GM12891 (cell line): ENCODE results near the gene CHSY1.
A peak's percentile ranks its signal among the peaks of the same experiment; 100 is the strongest.

Experiments
- DNase-seq: peaks from one replicate; pipeline ENCODE4 v3.0.0; 2011; ENCODE audit warnings: low spot score; ENCODE audit not compliant: insufficient read length
- FAIRE-seq: peaks from 2 replicates; lab custom pipeline; 2011; peaks lifted over from hg19 to GRCh38; lab: Jason Lieb, UNC
- PAX5 ChIP-seq: IDR thresholded peaks from 2 replicates; pipeline ENCODE4 v1.6.1; 2011; ENCODE audit warnings: low read length, moderate library complexity, mild to moderate bottlenecking; ENCODE audit not compliant: insufficient read depth, severe bottlenecking
- POLR2A ChIP-seq: IDR thresholded peaks from 2 replicates; pipeline ENCODE4 v1.6.1; 2011; ENCODE audit warnings: low read depth, low read length, control low read depth
- POLR2AphosphoS5 ChIP-seq: IDR thresholded peaks from 2 replicates; pipeline ENCODE4 v1.6.1; 2011; ENCODE audit warnings: low read depth, low read length, control low read depth
- POU2F2 ChIP-seq: IDR thresholded peaks from 2 replicates; pipeline ENCODE4 v1.6.1; 2011; ENCODE audit warnings: low read depth, mild to moderate bottlenecking, control low read depth, low read length, moderate library complexity
- SPI1 ChIP-seq: IDR thresholded peaks from 2 replicates; pipeline ENCODE4 v1.6.1; 2011; ENCODE audit warnings: low read depth, low read length, control low read depth
- TAF1 ChIP-seq: IDR thresholded peaks from 2 replicates; pipeline ENCODE4 v1.6.1; 2011; ENCODE audit warnings: low read depth, low read length, control low read depth

Gene CHSY1

GRCh38 chr15:101165905-101166471 lies 85.9 kb downstream of the CHSY1 start:
- FAIRE-seq (no peak), DNase-seq (no peak)
- no peak for TF ChIP-seq TAF1

GRCh38 chr15:101162701-101163483 lies 89.0 kb downstream of the CHSY1 start:
- FAIRE-seq (no peak), DNase-seq (no peak)
- TF ChIP-seq PAX5 (no peak), SPI1 (no peak), POU2F2 (no peak)

- TF ChIP-seq POLR2A (no peak), TAF1 (no peak), SPI1 (no peak), PAX5 (no peak), POU2F2 (no peak), POLR2AphosphoS5 (no peak)
- no peak for DNase-seq
- peak; percentile 40 for FAIRE-seq
These were observed 90.2 kb downstream of the CHSY1 start for GRCh38 chr15:101161656-101162055.

GRCh38 chr15:101159936-101160815 lies 91.7 kb downstream of the CHSY1 start:
- no peak for DNase-seq
- no peak for FAIRE-seq
- TF ChIP-seq TAF1 (no peak), POLR2A (no peak), POLR2AphosphoS5 (no peak), PAX5 (no peak), SPI1 (no peak), POU2F2 (no peak)

GRCh38 chr15:101159096-101159935 lies 92.5 kb downstream of the CHSY1 start:
- no peak for TF ChIP-seq POLR2AphosphoS5
- TF ChIP-seq SPI1: no peak
- TF ChIP-seq POU2F2: no peak
- TF ChIP-seq POLR2A: no peak
- no peak for TF ChIP-seq TAF1
- no peak for TF ChIP-seq PAX5
- DNase-seq: no peak
- peak; percentile 56 for FAIRE-seq

GRCh38 chr15:101158166-101159095 lies 93.4 kb downstream of the CHSY1 start:
- DNase-seq (no peak), FAIRE-seq (no peak)
- TF ChIP-seq TAF1: no peak
- no peak for TF ChIP-seq POLR2A
- no peak for TF ChIP-seq POLR2AphosphoS5
- TF ChIP-seq POU2F2: no peak
- no peak for TF ChIP-seq PAX5
- no peak for TF ChIP-seq SPI1

- DNase-seq (no peak), FAIRE-seq (no peak)
- TF ChIP-seq POLR2A (no peak), TAF1 (no peak), SPI1 (no peak), POLR2AphosphoS5 (no peak)
These were observed 94.1 kb downstream of the CHSY1 start for GRCh38 chr15:101157721-101158120.

- DNase-seq (peak; percentile 72), FAIRE-seq (peak; percentile 55)
- peak; percentile 90 for TF ChIP-seq POU2F2
- TF ChIP-seq POLR2A: no peak
These were observed 95.2 kb downstream of the CHSY1 start for GRCh38 chr15:101156509-101157159.
